Measurements from ENCODE around the gene COIL. TPM values are rescaled to one million over a fixed set of nuclear protein-coding genes. Genes with fewer than 3 reads are reported as not detected.

COIL gene
- total and polyA plus RNA-seq, 2 donors (not counting 1 experiment from before 2014, with no cell fraction given), result 7.3 to 12.1 TPM

DNA sequence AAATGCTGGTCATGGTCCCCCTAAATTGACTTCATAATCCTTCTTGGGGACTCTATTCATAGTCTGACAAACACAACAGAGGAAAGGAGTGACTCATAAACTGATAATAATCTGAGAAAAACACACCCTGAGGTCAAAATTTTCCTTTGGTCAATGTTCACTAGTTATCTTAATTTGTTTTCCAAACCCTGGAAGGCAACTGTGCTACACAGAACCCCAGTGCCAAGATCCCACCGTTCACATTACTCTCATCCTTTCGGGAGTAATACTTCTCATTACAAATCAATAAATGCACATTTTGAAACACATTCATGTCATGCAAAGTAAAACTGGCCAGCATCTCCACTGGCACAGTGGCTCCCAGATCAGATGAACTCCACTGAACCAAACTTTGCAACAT, 23.2 kb downstream of the COIL start:
- H2AFZ ChIP-seq (ENCODE audit: low read length), result no peak overlapping the region
- H3K79me2 ChIP-seq (ENCODE audit: control insufficient read depth, insufficient read depth, low read length), result no peaks in the 10 kb centered on the region
- no peak overlapping the region for H3K27ac ChIP-seq (ENCODE audit: insufficient read depth, low read length)
- no peaks in the 10 kb centered on the region for H3K27me3 ChIP-seq (ENCODE audit: control insufficient read depth, insufficient read depth, low read length)
- no peaks in the 10 kb centered on the region for H4K20me1 ChIP-seq (ENCODE audit: control insufficient read depth, extremely low read depth, insufficient read depth, low read length)
- H3K9me3 ChIP-seq (ENCODE audit: control insufficient read depth, insufficient read depth, low read depth, low read length), result no peaks in the 10 kb centered on the region
- H3K4me3 ChIP-seq (replicated peaks in 1 of 4; ENCODE audit: control extremely low read depth in 1 of 4, insufficient read depth in 1 of 4, low read depth in 3 of 4, low read length in 4 of 4), result no peak overlapping the region
- no peak overlapping the region for H3K9ac ChIP-seq (ENCODE audit: insufficient read depth, low read length)
- no peak overlapping the region for H3K4me2 ChIP-seq (ENCODE audit: extremely low read depth, insufficient read depth, low read length)
- no peaks in the 10 kb centered on the region for H3K4me1 ChIP-seq (ENCODE audit: control insufficient read depth, extremely low read depth, insufficient read depth, low read length)
- TF ChIP-seq EZH2 (IDR thresholded peaks at IDR 0.05; ENCODE audit: low read length, missing control alignments) (no peak), CTCF (conservative IDR thresholded peaks at IDR 0.05 in 1 of 2, IDR thresholded peaks at IDR 0.05 in 1 of 2; ENCODE audit: low read depth in 1 of 2, low read length in 2 of 2) (no peak)
- no peak for DNase-seq (ENCODE audit: low read depth in 2 of 2)
- peaks cover 3% of the 10 kb centered on the region for H3K36me3 ChIP-seq (ENCODE audit: control insufficient read depth, insufficient read depth, low read length)

GRCh38 chr17:56936697-56937322, 24.0 kb downstream of the COIL start:
- H3K27ac ChIP-seq (ENCODE audit: insufficient read depth, low read length), result no peak overlapping the region
- no peaks in the 10 kb centered on the region for H3K4me1 ChIP-seq (ENCODE audit: control insufficient read depth, extremely low read depth, insufficient read depth, low read length)
- no peaks in the 10 kb centered on the region for H4K20me1 ChIP-seq (ENCODE audit: control insufficient read depth, extremely low read depth, insufficient read depth, low read length)
- no peaks in the 10 kb centered on the region for H3K79me2 ChIP-seq (ENCODE audit: control insufficient read depth, insufficient read depth, low read length)
- no peak for TF ChIP-seq CTCF (conservative IDR thresholded peaks at IDR 0.05 in 1 of 2, IDR thresholded peaks at IDR 0.05 in 1 of 2; ENCODE audit: low read depth in 1 of 2, low read length in 2 of 2)
- no peak for TF ChIP-seq EZH2 (IDR thresholded peaks at IDR 0.05; ENCODE audit: low read length, missing control alignments)
- peaks cover 3% of the 10 kb centered on the region for H3K36me3 ChIP-seq (ENCODE audit: control insufficient read depth, insufficient read depth, low read length)
- H3K4me2 ChIP-seq (ENCODE audit: extremely low read depth, insufficient read depth, low read length), result no peak overlapping the region
- H2AFZ ChIP-seq (ENCODE audit: low read length), result no peak overlapping the region
- no peak overlapping the region for H3K9ac ChIP-seq (ENCODE audit: insufficient read depth, low read length)
- no peak for DNase-seq (ENCODE audit: low read depth in 2 of 2)
- H3K9me3 ChIP-seq (ENCODE audit: control insufficient read depth, insufficient read depth, low read depth, low read length), result no peaks in the 10 kb centered on the region
- no peak overlapping the region for H3K4me3 ChIP-seq (replicated peaks in 1 of 4; ENCODE audit: control extremely low read depth in 1 of 4, insufficient read depth in 1 of 4, low read depth in 3 of 4, low read length in 4 of 4)
- no peaks in the 10 kb centered on the region for H3K27me3 ChIP-seq (ENCODE audit: control insufficient read depth, insufficient read depth, low read length)

DNA sequence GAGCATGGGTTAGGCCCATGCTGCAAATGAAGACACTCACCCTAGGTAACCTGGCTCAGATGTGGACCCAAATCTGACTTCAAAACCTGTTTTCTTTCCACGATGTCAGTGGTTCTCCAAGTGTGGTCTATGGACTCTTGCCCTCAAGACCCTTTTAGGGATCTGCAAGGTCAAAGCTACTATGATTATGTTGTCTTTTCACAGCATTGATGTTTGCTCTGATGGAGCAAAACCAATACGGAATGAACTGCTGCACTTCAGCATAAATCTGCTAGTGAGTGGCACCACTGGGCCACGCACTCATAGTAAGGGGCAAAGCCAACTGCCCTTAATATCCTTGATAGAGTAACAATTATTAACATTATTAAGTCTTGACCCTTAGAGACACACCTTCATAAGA, 25.4 kb downstream of the COIL start:
- Histone ChIP-seq H3K27ac (ENCODE audit: insufficient read depth, low read length) (no peak overlapping the region), H4K20me1 (ENCODE audit: control insufficient read depth, extremely low read depth, insufficient read depth, low read length) (no peaks in the 10 kb centered on the region), H3K36me3 (ENCODE audit: control insufficient read depth, insufficient read depth, low read length) (peaks cover 1% of the 10 kb centered on the region), H3K27me3 (ENCODE audit: control insufficient read depth, insufficient read depth, low read length) (no peaks in the 10 kb centered on the region), H3K4me2 (ENCODE audit: extremely low read depth, insufficient read depth, low read length) (no peak overlapping the region), H2AFZ (ENCODE audit: low read length) (no peak overlapping the region), H3K9me3 (ENCODE audit: control insufficient read depth, insufficient read depth, low read depth, low read length) (no peaks in the 10 kb centered on the region), H3K9ac (ENCODE audit: insufficient read depth, low read length) (no peak overlapping the region), H3K4me3 (replicated peaks in 1 of 4; ENCODE audit: control extremely low read depth in 1 of 4, insufficient read depth in 1 of 4, low read depth in 3 of 4, low read length in 4 of 4) (no peak overlapping the region), H3K79me2 (ENCODE audit: control insufficient read depth, insufficient read depth, low read length) (no peaks in the 10 kb centered on the region), H3K4me1 (ENCODE audit: control insufficient read depth, extremely low read depth, insufficient read depth, low read length) (no peaks in the 10 kb centered on the region)
- DNase-seq (ENCODE audit: low read depth in 2 of 2), result no peak
- no peak for TF ChIP-seq EZH2 (IDR thresholded peaks at IDR 0.05; ENCODE audit: low read length, missing control alignments)
- TF ChIP-seq CTCF (conservative IDR thresholded peaks at IDR 0.05 in 1 of 2, IDR thresholded peaks at IDR 0.05 in 1 of 2; ENCODE audit: low read depth in 1 of 2, low read length in 2 of 2), result no peak
